PFSK-1 (cell line): ENCODE data around the gene CLDN34.

Source experiments
- POLR2AphosphoS5 ChIP-seq: IDR thresholded peaks from 2 replicates; pipeline ENCODE4 v1.6.1; 2012; ENCODE audit warnings: low read depth, mild to moderate bottlenecking, control low read depth, low read length, moderate library complexity
- REST ChIP-seq, 2 experiments: IDR thresholded peaks; 2 replicates each; pipeline versions ENCODE4 v1.6.1 to v1.8.0; 2011 to 2012; ENCODE audit warnings: low read depth in 2 of 2, low read length in 2 of 2, control low read depth in 1 of 2, inconsistent platforms in 1 of 2, mild to moderate bottlenecking in 1 of 2, moderate library complexity in 1 of 2; ENCODE audit not compliant: insufficient read depth in 1 of 2
- SIN3A ChIP-seq: IDR thresholded peaks from 2 replicates; pipeline ENCODE4 v1.6.1; 2012; ENCODE audit warnings: mild to moderate bottlenecking, low read length, moderate library complexity, borderline replicate concordance; ENCODE audit not compliant: insufficient read depth
- TAF1 ChIP-seq: IDR thresholded peaks from 2 replicates; pipeline ENCODE4 v1.6.1; 2012; ENCODE audit warnings: low read length, control low read depth, borderline replicate concordance; ENCODE audit not compliant: insufficient read depth

- TF ChIP-seq POLR2AphosphoS5 (no peak), TAF1 (no peak), SIN3A (no peak), REST (IDR thresholded peaks at IDR 0.05; ENCODE audit: insufficient read depth in 1 of 2, low read depth in 2 of 2, low read length in 2 of 2) (no peak)
Observed at GRCh38 chrX:9961750-9962149, 5.4 kb upstream of the CLDN34 start.
